A673 (cell line): ENCODE results near the gene TMEM169. TPM values are rescaled to one million over a fixed set of nuclear protein-coding genes. Genes with fewer than 3 reads are reported as not detected.

Experiments
- BruUV-seq: library from RNA; stranded (reverse); fragments of 400-500 nt; replicated peaks from 2 replicates; lab custom pipeline; 2021; lab: Mats Ljungman, UMichigan
- CTCF ChIA-PET: fragments of 300-600 bp; sonication (Branson Sonifier 250); formaldehyde crosslinking; loops from one replicate; lab custom pipeline; 2022; ENCODE audit warnings: antibody characterized with exemption; lab: Charles Lee
- POLR2A ChIA-PET: fragments of 300-600 bp; sonication (Branson Sonifier 250); formaldehyde crosslinking; loops from one replicate; lab custom pipeline; 2022; ENCODE audit warnings: antibody characterized with exemption; ENCODE audit not compliant: low non-redundant PET; lab: Charles Lee
- DNase-seq: peaks from one replicate; pipeline ENCODE4 v3.0.0-alpha.2; 2015; ENCODE audit warnings: low spot score
- H3K27ac ChIP-seq: fragments of 200-600 bp; sonication (generic); 2 replicates; pipeline ENCODE4 v1.5.1; 2016; ENCODE audit warnings: mixed run types, low read depth, mild to moderate bottlenecking, mixed read lengths, antibody characterized with exemption, low read length; ENCODE audit not compliant: poor library complexity, severe bottlenecking
- H3K27me3 ChIP-seq: fragments of 200-600 bp; sonication (generic); replicated peaks from 2 replicates; pipeline ENCODE4 v1.6.1; 2017; ENCODE audit warnings: mixed run types, low read depth, mild to moderate bottlenecking, mixed read lengths, antibody characterized with exemption, low read length; ENCODE audit not compliant: insufficient read depth, poor library complexity
- H3K36me3 ChIP-seq: fragments of 200-600 bp; sonication (generic); 2 replicates; pipeline ENCODE4 v1.6.1; 2016; ENCODE audit warnings: mixed run types, mild to moderate bottlenecking, mixed read lengths, antibody characterized with exemption, low read length; ENCODE audit not compliant: insufficient read depth, poor library complexity, severe bottlenecking
- H3K4me1 ChIP-seq: fragments of 200-600 bp; sonication (generic); 2 replicates; pipeline ENCODE4 v1.6.1; 2017; ENCODE audit warnings: mixed run types, mild to moderate bottlenecking, mixed read lengths, antibody characterized with exemption, low read length; ENCODE audit not compliant: insufficient read depth, poor library complexity, severe bottlenecking
- H3K4me3 ChIP-seq: fragments of 200-600 bp; sonication (generic); 2 replicates; pipeline ENCODE4 v1.5.1; 2016; ENCODE audit warnings: low read depth, mixed run types, mild to moderate bottlenecking, mixed read lengths, low read length; ENCODE audit not compliant: poor library complexity, severe bottlenecking
- H3K9me3 ChIP-seq: fragments of 200-600 bp; sonication (generic); 2 replicates; pipeline ENCODE4 v1.6.1; 2016; ENCODE audit warnings: mixed run types, low read depth, mild to moderate bottlenecking, mixed read lengths, antibody characterized with exemption, low read length; ENCODE audit not compliant: poor library complexity, severe bottlenecking
- CTCF ChIP-seq: fragments of 300-800, 200-600 bp; sonication (generic); conservative IDR thresholded peaks from 2 replicates; pipeline ENCODE4 v1.5.1; 2017; ENCODE audit warnings: low read depth, mild to moderate bottlenecking, antibody characterized with exemption, low read length, moderate library complexity, mixed read lengths
- EZH2 ChIP-seq: fragments of 200-600 bp; sonication (generic); IDR thresholded peaks from 2 replicates; pipeline ENCODE4 v1.6.1; 2017; ENCODE audit warnings: borderline replicate concordance, low read depth, mild to moderate bottlenecking, mixed read lengths, antibody characterized with exemption, low read length; ENCODE audit not compliant: poor library complexity, severe bottlenecking
- intact Hi-C: fragments of 100-400 bp; cut with micrococcal nuclease; formaldehyde crosslinking; loops from one replicate; pipeline ENCODE4 v1.10.0; 2022; ENCODE audit not compliant: unreplicated experiment
- total RNA-seq: library from RNA; stranded (reverse); gene quantifications from 2 replicates; pipeline ENCODE4 v1.2.3, GENCODE V29; 2021

TMEM169 gene
- total RNA-seq, 1 experiment from 2014 or later: 1.1 TPM

- no peak for DNase-seq
- TF ChIP-seq CTCF (no peak), EZH2 (no peak)
- Histone ChIP-seq H3K36me3 (peaks cover 65% of the 10 kb centered on the region), H3K4me3 (no peak overlapping the region), H3K27ac (peak overlapping the region; percentile 57), H3K27me3 (no peaks in the 10 kb centered on the region), H3K4me1 (peaks cover 58% of the 10 kb centered on the region), H3K9me3 (no peaks in the 10 kb centered on the region)
- BruUV-seq: no TSS peak
- POLR2A ChIA-PET: no interaction called here
- intact Hi-C loops: no loop called here
- CTCF ChIA-PET: no interaction called here
Observed at GRCh38 chr2:216112926-216113325, 31.2 kb downstream of the TMEM169 start.

- H3K27me3 ChIP-seq: no peaks in the 10 kb centered on the region
- H3K4me3 ChIP-seq: no peak overlapping the region
- no peaks in the 10 kb centered on the region for H3K9me3 ChIP-seq
- H3K4me1 ChIP-seq: peaks cover 61% of the 10 kb centered on the region
- H3K27ac ChIP-seq: peak overlapping the region; percentile 57
- intact Hi-C loops: no loop called here
- peaks cover 71% of the 10 kb centered on the region for H3K36me3 ChIP-seq
- ChIA-PET POLR2A (interaction anchor here (0.7 kb wide), 1 partner anchor 11 kb away, joined by 3 read pairs; no protein-coding TSS in a partner anchor), CTCF (no interaction called here)
- no peak for TF ChIP-seq CTCF
- no peak for DNase-seq
- no TSS peak for BruUV-seq
Observed at GRCh38 chr2:216113572-216113971, 31.9 kb downstream of the TMEM169 start.

- DNase-seq: no peak
- peak overlapping the region; percentile 57 for H3K27ac ChIP-seq
- no peak overlapping the region for H3K4me3 ChIP-seq
- no TSS peak for BruUV-seq
- H3K9me3 ChIP-seq: no peaks in the 10 kb centered on the region
- H3K4me1 ChIP-seq: peaks cover 67% of the 10 kb centered on the region
- ChIA-PET CTCF (interaction anchor here (0.5 to 0.7 kb wide), 5 partner anchors 26 to 231 kb away, joined by 3 to 5 read pairs (median 3); no protein-coding TSS in a partner anchor), POLR2A (no interaction called here)
- intact Hi-C loops: no loop called here
- H3K27me3 ChIP-seq: no peaks in the 10 kb centered on the region
- no peak for TF ChIP-seq CTCF
- TF ChIP-seq EZH2: no peak
- peaks cover 78% of the 10 kb centered on the region for H3K36me3 ChIP-seq
Observed at GRCh38 chr2:216114382-216114713, 32.6 kb downstream of the TMEM169 start.
